OCI-LY7 (cell line): Measurements from ENCODE around the gene NALCN.

ENCODE experiments used
- CTCF ChIP-seq: fragments of 200-600 bp; sonication (generic); conservative IDR thresholded peaks from 2 replicates; pipeline ENCODE4 v1.5.1; 2014; ENCODE audit warnings: mild to moderate bottlenecking, antibody characterized with exemption, low read length, moderate library complexity, mixed read lengths
- EZH2phosphoT487 ChIP-seq: fragments of 200-600 bp; sonication (generic); IDR thresholded peaks from 2 replicates; pipeline ENCODE4 v1.6.1; 2018; ENCODE audit warnings: low read depth, borderline replicate concordance, mild to moderate bottlenecking, mixed run types, antibody characterized with exemption, low read length, moderate library complexity, mixed read lengths

GRCh38 chr13:101424381-101425155, 8.3 kb upstream of the NALCN start:
- no peak for TF ChIP-seq CTCF
- no peak for TF ChIP-seq EZH2phosphoT487
